Esophagus squamous epithelium (tissue), 4 donors: Measurements from ENCODE around the gene TAAR9.

Experiments
- CTCF ChIP-seq, 6 experiments: fragments of 450-650 bp in 4 of 6; fragments of 200-600 bp in 2 of 6; sonication (generic) in 2 of 6; IDR thresholded peaks; one replicate each; pipeline ENCODE4 v1.5.1; 2016 to 2019; ENCODE audit warnings: antibody characterized with exemption in 6 of 6, mild to moderate bottlenecking in 4 of 6, moderate library complexity in 4 of 6
- POLR2A ChIP-seq, 4 donors: fragments of 450-650 bp; IDR thresholded peaks; one replicate each; pipeline ENCODE4 v1.6.1; 2017; ENCODE audit warnings: antibody characterized with exemption in 4 of 4, mild to moderate bottlenecking in 4 of 4, moderate library complexity in 3 of 4

GRCh38 chr6:132526461-132526860 lies 11.6 kb upstream of the TAAR9 start:
- TF ChIP-seq CTCF (IDR thresholded peaks at IDR 0.05): no peak
- no peak for TF ChIP-seq POLR2A (IDR thresholded peaks at IDR 0.05)
